SU-DHL-6 (cell line): ENCODE data around the gene TESK2.

Experiments used
- H2AFZ ChIP-seq: fragments of 200-600 bp; sonication (generic); 2 replicates; pipeline ENCODE4 v1.6.1; 2014; ENCODE audit warnings: low read depth, mild to moderate bottlenecking, moderate library complexity, mixed read lengths, antibody characterized with exemption, low read length; ENCODE audit not compliant: severe bottlenecking
- H3F3A ChIP-seq: fragments of 200-600 bp; shearing (Covaris generic); 2 replicates; pipeline ENCODE4 v1.6.0; 2016; ENCODE audit warnings: antibody characterized with exemption, mild to moderate bottlenecking; ENCODE audit not compliant: insufficient read depth
- H3K27ac ChIP-seq: fragments of 200-600 bp; sonication (generic); 2 replicates; pipeline ENCODE4 v1.5.1; 2016; ENCODE audit warnings: low read depth, mild to moderate bottlenecking, low read length, moderate library complexity, mixed read lengths
- H3K27me3 ChIP-seq: fragments of 200-600 bp; sonication (generic), shearing (Covaris generic); 2 replicates; pipeline ENCODE4 v1.6.0; 2014; ENCODE audit warnings: mild to moderate bottlenecking, low read length
- H3K36me3 ChIP-seq: fragments of 200-600 bp; sonication (generic); 2 replicates; pipeline ENCODE4 v1.6.1; 2014; ENCODE audit warnings: mild to moderate bottlenecking, low read length, mixed read lengths
- H3K4me2 ChIP-seq: fragments of 300-600, 200-600 bp; shearing (Covaris generic), sonication (generic); 2 replicates; pipeline ENCODE4 v1.6.0; 2014; ENCODE audit warnings: low read length, low read depth, mild to moderate bottlenecking; ENCODE audit not compliant: poor library complexity, severe bottlenecking
- H3K4me3 ChIP-seq: fragments of 200-600 bp; sonication (generic); 2 replicates; pipeline ENCODE4 v1.5.1; 2014; ENCODE audit warnings: antibody characterized with exemption, low read length, mild to moderate bottlenecking, mixed read lengths; ENCODE audit not compliant: insufficient read depth, poor library complexity, severe bottlenecking
- H3K79me2 ChIP-seq: fragments of 200-600 bp; sonication (generic); 2 replicates; pipeline ENCODE4 v1.6.1; 2014; ENCODE audit warnings: mild to moderate bottlenecking, low read length, moderate library complexity; ENCODE audit not compliant: insufficient read depth
- H3K9ac ChIP-seq: fragments of 200-600 bp; sonication (generic); 2 replicates; pipeline ENCODE4 v1.7.0; 2014; ENCODE audit warnings: mild to moderate bottlenecking, low read length
- H3K9me2 ChIP-seq: fragments of 200-600 bp; sonication (generic); replicated peaks from 2 replicates; pipeline ENCODE4 v1.6.1; 2014; ENCODE audit warnings: low read length; ENCODE audit not compliant: insufficient read depth
- H3K9me3 ChIP-seq: fragments of 200-600 bp; sonication (generic); 2 replicates; pipeline ENCODE4 v1.6.1; 2014; ENCODE audit warnings: low read length, mixed read lengths; ENCODE audit not compliant: insufficient read depth
- H4K20me1 ChIP-seq: fragments of 200-600 bp; sonication (generic); 2 replicates; pipeline ENCODE4 v1.6.1; 2014; ENCODE audit warnings: low read depth, mild to moderate bottlenecking, antibody characterized with exemption, low read length, moderate library complexity, mixed read lengths
- CTCF ChIP-seq: fragments of 200-600 bp; sonication (generic); IDR thresholded peaks from one replicate; pipeline ENCODE4 v1.5.1; 2017; ENCODE audit warnings: antibody characterized with exemption, mild to moderate bottlenecking, low read length, moderate library complexity; ENCODE audit not compliant: insufficient read depth, poor library complexity, severe bottlenecking
- EZH2phosphoT487 ChIP-seq: fragments of 200-600 bp; sonication (generic), shearing (Covaris generic); conservative IDR thresholded peaks from 2 replicates; pipeline ENCODE4 v1.6.1; 2018; ENCODE audit warnings: mild to moderate bottlenecking, antibody characterized with exemption, low read length, moderate library complexity, mixed read lengths

TESK2 gene

DNA sequence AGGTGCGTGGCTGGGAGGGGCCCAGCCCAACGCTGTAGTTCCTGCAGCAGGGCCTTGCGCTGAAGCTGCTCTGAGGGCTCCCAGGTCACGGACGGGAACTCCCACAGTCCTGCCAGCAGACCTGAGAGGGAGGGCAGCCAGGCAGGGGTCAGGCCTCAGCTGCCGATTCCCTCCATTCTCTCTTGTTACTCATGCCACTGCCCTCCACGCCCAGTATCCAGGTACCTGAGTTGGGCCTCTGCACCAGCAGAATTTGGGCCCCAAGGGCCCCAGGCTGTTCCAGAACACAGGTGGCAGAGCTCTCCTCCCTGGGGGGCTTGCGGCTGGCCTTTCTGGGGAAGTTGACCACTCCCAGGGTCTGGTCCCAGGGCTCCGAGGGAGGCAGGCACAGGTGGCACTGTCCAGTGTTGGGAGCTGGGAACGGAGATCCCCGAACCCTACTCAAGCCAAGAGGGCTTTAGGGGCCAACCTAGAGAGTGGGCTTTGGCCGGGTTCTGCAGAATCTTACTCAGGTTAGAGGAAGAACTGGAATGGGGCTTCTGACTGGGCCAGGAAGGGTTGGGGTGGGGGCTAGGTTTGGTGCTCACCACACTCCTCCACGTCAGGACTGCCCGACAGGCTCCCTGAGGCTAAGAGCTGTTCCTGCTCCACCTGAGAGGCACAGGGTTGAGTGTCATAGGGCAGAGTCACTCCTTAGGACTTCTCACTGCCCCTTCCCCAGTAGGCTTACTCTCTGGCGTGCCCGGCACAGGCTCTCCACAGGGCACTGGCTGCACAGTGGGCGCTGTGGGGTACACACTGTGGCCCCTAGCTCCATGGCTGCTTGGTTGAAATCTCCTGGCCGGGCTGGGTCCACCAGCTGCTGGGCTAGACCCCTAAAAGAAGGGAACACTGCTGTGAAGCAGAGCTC is 159.3 kb downstream of the TESK2 start:
- no peak overlapping the region for H2AFZ ChIP-seq
- no peak overlapping the region for H3K9ac ChIP-seq
- H3F3A ChIP-seq: peaks cover 6% of the 10 kb centered on the region; the same call in 1 of the 2 replicates
- peaks cover 22% of the 10 kb centered on the region for H3K79me2 ChIP-seq
- H3K4me3 ChIP-seq: no peak overlapping the region
- H3K36me3 ChIP-seq: no peaks in the 10 kb centered on the region
- H3K4me2 ChIP-seq: no peak overlapping the region
- H3K9me2 ChIP-seq: no peaks in the 10 kb centered on the region
- no peak for TF ChIP-seq CTCF
- no peak for TF ChIP-seq EZH2phosphoT487
- no peaks in the 10 kb centered on the region for H3K27me3 ChIP-seq
- H4K20me1 ChIP-seq: no peaks in the 10 kb centered on the region
- no peaks in the 10 kb centered on the region for H3K9me3 ChIP-seq
- no peak overlapping the region for H3K27ac ChIP-seq

- H3K9me3 ChIP-seq: no peaks in the 10 kb centered on the region
- no peaks in the 10 kb centered on the region for H4K20me1 ChIP-seq
- no peak overlapping the region for H3K4me3 ChIP-seq
- no peaks in the 10 kb centered on the region for H3K27me3 ChIP-seq
- H3K4me2 ChIP-seq: peak overlapping the region; percentile 96
- H3K9ac ChIP-seq: no peak overlapping the region
- peaks cover 13% of the 10 kb centered on the region; the same call in 1 of the 2 replicates for H3F3A ChIP-seq
- no peak overlapping the region for H2AFZ ChIP-seq
- H3K36me3 ChIP-seq: no peaks in the 10 kb centered on the region
- H3K27ac ChIP-seq: no peak overlapping the region
- H3K79me2 ChIP-seq: peaks cover 25% of the 10 kb centered on the region
- no peaks in the 10 kb centered on the region for H3K9me2 ChIP-seq
- TF ChIP-seq CTCF (no peak), EZH2phosphoT487 (no peak)
Measured at GRCh38 chr1:45329445-45329844, 161.5 kb downstream of the TESK2 start.

DNA sequence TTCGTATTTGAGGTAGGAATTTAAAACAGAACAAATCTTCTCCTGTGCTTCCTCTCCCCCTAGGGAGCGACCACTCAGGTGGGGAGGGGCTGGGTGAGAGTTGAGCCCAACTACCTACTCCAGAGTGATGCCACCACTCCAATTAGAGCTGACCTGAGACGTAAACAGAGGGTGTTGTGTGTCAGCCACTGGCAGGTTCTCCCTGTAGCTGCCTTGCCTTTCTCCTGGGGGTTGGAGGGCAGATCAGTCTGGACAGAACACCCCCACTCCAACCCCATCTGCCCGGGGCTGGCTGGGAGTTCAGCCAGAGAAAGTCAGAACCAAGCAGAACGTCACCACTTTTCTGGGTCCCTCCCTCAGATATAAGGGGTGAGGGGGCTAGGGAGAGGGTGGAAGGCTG is 162.3 kb downstream of the TESK2 start:
- H3F3A ChIP-seq: peaks cover 13% of the 10 kb centered on the region; the same call in 1 of the 2 replicates
- TF ChIP-seq EZH2phosphoT487: no peak
- TF ChIP-seq CTCF: no peak
- H3K36me3 ChIP-seq: no peaks in the 10 kb centered on the region
- peak overlapping the region; percentile 61 for H3K4me3 ChIP-seq
- H3K27ac ChIP-seq: peak overlapping the region; percentile 76; the same call in 1 of the 2 replicates
- no peaks in the 10 kb centered on the region for H3K9me3 ChIP-seq
- no peaks in the 10 kb centered on the region for H3K27me3 ChIP-seq
- H4K20me1 ChIP-seq: no peaks in the 10 kb centered on the region
- H3K4me2 ChIP-seq: peak overlapping the region; percentile 96
- peak overlapping the region; percentile 88 for H3K9ac ChIP-seq
- H2AFZ ChIP-seq: no peak overlapping the region
- H3K79me2 ChIP-seq: peaks cover 25% of the 10 kb centered on the region
- H3K9me2 ChIP-seq: no peaks in the 10 kb centered on the region
